HG03469 (cell line): ENCODE results near the gene CD151.

Source experiments
- ATAC-seq: cut with Tn5 transposase; IDR thresholded peaks from one replicate; pipeline ENCODE4 v1.9.1; 2021; ENCODE audit warnings: mild to moderate bottlenecking, moderate library complexity, moderate number of reproducible peaks; ENCODE audit not compliant: unreplicated experiment

CD151 gene

DNA sequence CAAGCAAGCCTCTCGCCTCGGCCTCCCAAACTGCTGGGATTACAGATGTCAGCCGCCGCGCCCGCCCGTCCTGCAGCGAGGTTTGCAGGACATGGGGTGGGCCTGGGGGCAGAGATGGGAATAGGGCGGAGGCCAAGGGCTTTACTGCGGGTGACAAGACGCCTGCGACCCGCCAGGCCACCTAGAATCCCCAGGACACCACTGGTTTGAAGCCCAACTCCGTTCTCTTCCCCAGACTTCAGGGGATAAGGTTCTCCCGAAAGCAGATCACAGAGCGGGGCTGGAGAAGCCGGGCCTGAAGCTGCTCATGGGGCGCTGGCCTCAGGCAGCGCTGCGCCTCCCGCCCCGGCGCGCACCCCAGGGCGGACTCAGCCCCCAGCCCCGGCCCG, 9.2 kb downstream of the CD151 start:
- no peak for ATAC-seq

GRCh38 chr11:842370-843002, 9.7 kb downstream of the CD151 start, which contains the start of the genes POLR2L and TSPAN4:
Gene POLR2L, minus strand, starts transcription at chr11:842529. Its CDS starts 21 bp downstream, at chr11:842508.
Gene TSPAN4, plus strand, starts transcription at chr11:842852. Its CDS starts 7,453 bp downstream, at chr11:850305.
- peak; percentile 30 for ATAC-seq

DNA sequence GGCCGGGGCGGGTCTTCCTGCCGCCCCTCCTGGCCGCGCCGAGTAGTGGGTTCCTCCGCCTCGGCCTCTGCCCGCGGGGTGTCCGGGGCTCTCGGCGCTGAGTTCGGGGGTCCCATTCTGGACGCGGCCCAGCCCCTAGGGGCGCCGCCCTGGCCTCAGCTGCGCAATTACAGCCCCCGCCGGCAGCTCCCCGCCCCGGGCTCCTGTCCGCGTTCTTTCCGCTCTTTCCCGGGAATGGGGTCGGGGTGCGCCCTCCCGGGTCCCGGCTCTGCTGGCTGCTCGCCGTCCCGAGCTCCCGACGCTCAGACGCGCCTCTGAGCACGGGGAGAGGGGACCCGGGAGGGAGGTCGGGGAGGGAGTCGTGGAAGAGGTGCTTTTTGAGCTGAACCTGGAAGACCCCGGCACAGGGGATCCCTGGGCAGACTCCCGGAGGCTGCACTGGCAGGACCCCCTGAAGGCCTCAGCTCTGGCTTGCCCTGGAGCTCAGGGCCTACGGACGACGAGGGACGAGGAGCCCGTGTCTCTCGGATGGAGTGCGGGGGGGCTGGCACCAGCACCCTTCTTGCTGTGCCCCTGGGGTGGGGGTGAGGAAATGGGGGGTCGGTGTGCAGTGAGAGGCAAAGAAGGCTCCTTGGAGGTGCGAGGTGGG, 10.5 kb downstream of the CD151 start:
- no peak for ATAC-seq

DNA sequence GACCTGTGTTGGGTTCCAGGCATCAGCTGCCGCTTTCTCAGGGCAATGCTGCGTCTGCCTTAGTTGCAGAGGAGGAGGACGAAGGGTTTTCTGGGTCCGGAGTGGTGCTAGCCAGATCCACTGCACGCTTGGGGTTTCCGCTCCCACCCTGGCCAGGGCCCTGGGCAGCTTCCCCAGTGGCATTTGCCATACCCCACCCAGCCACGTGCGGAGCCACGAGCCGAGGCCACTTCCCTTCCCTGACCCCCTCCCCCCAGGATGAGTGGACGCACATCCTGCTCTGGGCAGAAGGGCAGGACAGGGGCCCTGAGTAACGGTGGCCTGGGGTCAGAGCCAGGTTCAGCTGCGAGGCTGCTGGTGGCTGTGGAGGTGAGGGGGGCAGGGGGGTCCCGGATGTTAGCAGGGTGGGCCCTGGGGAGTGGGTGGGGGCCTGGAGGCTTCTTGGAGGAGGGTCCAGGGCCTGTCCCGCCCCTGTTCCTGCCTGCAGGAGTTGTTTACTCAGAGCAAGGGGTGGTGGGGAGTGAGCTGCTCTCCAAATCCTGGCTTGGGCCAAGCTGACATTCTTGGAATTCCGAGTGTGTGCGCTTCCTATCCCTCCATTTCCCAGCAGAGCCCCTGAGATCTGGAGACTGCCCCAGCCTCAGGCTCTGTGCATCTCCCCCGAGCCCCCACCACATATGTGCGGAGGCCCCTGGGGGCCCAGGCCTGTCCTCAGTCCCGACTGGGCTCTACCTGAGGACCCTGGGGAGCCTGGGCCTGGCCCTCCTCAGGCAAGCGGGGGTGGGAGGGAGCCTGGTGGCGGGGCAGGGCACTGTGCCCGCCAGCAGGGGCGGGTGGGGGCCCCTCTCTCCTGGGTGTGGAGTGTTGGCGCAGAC, 11.3 kb downstream of the CD151 start:
- no peak for ATAC-seq

DNA sequence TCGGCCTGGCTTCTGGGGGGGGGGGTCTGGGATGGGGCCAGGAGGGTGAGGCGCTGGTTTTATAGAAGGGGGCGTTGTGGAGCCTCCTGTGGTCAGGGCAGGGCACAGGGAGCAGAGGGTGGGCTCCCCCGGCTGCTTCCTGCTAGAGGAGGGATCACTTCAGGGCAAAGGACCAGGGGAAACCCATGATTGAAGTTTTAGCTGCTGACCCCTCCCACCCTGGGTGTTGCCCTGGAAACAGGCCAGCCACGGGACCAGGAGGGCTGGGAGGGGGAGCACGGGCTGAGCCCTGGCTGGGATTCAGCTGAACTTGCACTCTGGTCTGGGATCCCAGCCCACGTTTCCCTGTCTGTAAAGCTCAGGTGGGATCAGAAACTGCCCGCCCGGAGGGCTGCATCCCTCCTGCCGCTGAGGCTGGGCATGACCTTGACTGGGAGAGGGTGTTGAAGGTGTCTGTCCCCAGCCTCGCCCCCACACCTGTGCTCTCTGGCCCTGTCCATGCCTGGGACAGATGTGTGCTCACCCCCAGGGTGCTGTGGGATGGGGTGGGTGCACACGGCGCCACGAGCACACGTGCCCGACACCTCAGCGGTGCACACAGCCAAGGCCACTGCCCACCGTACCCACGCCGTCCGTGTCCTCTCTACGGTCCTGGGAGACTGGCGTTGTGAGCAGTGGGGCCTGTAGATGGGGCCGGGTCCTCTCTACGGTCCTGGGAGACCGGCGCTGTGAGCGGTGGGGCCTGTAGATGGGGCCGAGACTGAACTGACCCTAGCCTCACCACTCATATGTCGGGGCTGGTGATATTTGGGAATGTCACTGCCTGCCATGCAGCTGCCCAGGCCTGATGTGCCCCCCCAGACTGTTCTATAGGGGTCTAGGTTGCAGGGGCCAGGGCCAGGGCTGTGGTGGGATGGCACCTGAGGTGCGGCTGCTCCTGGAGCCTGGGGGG, 12.2 kb downstream of the CD151 start:
- ATAC-seq, result no peak

- no peak for ATAC-seq
Observed at GRCh38 chr11:845872-846495, 13.2 kb downstream of the CD151 start.

GRCh38 chr11:846496-847098, 13.8 kb downstream of the CD151 start:
- ATAC-seq, result no peak

DNA sequence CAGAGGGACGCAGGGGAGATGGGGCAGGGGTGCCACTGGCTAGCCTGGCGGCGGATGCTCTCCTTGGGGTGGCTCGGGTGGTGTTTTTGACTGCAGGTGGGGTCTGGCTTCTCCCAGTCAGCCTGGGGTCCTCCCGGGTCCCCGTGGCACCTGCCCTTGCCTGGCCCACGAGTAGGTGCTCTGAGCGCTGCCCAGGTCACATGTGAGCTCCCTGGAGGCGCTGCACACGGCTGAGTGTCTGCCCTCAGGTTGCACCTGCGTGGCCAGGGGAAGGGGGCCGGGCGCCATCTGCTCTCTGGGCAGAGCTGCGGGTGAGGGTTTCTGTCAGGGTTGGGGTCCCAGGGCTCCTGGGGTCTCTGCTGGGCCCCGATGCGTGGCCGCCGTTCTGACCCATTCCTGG, 15.1 kb downstream of the CD151 start:
- ATAC-seq, result no peak

GRCh38 chr11:848380-848931, 15.7 kb downstream of the CD151 start:
- ATAC-seq, result no peak

DNA sequence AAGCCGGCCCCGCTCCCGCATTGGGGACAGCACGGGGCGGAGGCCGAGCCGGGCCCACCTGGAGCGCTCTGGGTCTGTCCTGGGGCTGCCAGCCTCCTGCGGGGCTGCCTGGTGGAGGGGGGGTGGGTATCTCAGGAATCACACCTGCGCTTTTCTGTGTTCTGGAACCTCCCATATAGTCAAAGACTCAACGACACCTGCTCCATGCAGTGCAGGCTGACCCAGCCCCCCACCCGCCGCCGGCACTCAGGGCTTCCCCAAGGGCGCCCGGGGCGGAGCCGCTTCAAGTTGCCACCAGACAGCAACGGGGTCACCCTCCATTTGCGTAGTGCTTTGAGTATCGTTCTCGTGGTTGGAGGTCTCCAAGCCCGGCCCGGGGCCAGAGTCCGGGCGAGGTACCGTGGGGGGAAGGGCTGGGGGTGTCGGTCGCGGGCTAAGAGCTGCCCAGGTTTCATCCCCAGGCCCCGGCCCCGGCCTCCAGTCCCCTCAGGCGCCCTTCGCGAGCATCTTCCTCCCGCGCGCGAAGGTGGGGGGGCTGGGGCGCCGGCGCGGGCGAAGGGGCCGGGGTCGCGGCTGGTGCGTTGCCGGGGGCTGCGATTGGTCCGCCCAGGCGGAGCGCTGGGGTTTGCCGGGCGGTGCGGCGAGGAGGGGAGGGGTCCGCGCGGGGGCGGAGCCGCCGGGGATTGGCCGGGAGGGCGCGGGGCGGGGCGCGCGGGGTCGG, 16.5 kb downstream of the CD151 start:
- no peak for ATAC-seq

DNA sequence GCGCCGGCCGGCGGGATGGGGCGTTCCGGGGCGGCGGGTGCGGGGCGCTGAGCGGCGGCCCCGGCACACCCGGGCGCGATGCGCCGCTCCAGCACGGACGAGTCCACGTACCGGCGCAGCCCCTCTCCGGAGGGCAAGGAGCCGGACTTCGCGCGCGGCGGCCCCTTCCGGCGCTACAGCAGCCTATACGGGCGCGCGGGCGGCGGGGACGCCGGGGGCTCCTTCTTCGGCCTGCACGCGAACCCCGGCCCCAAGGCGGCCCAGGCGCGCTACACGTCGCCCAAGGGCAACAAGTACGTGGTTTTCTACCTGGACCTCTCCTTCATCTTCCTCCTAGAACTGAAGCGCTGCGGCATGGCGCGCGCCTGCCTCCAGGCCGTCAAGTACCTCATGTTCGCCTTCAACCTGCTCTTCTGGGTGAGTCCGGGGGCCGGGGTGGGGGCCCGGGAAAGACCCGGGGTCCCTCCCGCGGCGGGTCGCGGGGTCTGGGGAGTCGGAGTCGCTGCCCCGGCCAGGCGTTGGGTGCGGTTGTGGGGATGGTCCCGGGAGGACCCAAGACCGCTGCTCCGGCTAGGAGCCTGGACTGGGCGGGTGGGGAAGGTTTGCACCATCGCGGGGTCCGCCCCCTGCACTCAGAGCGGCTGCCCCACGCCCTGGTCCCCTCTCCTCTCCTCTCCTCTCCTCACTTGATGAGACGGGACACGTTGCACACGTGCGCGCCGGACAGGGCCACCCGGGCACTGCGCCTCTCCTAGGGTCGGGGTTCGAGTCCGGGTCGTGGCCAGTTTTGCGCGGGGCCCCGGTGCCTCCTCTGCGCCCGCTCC, 17.4 kb downstream of the CD151 start:
- ATAC-seq, result no peak

DNA sequence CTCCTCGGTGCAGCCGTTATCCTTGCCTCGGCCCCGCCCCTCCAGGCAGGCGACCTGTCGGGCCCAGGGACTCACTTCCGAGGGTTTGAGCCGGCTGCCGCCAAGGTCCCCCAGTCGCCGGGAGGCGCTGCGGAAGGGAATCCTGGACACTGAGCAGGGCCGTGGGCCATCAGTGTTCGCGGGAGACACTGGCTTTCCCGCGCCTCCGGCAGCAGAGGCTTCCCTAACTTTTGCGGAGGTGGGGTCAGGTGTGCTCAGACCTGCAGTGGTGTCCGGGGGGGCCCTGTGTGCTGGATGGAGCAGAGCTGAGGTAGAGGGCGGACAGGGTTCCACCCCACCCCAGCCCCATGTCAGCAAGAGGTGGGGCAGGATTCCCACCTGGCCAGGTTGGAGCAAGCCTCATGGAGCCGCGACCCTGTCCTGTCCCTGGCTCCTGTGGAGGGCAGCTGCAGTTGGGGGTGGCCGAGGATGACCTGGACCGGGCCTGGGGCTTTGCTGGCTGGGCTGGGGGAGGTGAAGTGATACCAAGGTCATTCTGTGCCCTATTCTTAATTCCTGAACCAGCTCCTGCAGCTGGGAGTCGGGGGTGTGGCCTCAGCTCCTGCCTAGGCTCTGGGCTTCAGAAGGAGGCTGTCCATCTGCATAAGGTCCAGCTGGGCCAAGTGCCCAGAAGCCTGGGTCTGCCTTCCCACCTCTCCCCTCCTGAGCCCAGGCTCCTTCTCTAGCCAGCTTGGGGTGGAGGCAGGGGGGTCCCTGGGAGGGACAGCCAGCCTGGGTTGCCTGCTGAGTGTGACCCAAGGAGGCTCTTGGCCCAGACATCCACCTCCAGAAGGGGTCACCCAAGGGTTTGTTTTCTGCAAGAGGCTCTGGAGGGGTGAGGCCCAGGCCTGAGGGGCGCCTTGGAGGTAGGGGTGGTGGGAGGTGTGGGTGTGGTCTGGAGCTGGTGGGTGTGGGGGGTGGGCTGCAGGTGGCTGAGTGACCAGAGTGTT, 18.3 kb downstream of the CD151 start:
- no peak for ATAC-seq

- ATAC-seq, result no peak
Observed at GRCh38 chr11:852762-853161, 20.0 kb downstream of the CD151 start.

- no peak for ATAC-seq
Observed at GRCh38 chr11:853682-854448, 21.1 kb downstream of the CD151 start.

GRCh38 chr11:854601-855329, 22.0 kb downstream of the CD151 start:
- no peak for ATAC-seq
